Lung (tissue), 12 donors: ENCODE results near the gene SKP2. TPM values are rescaled to one million over a fixed set of nuclear protein-coding genes. Genes with fewer than 3 reads are reported as not detected.

Experiments
- ATAC-seq: fragments of 200-7000 bp; cut with Tn5 transposase; one replicate; pipeline ENCODE4 v1.9.1; 2020; ENCODE audit warnings: moderate number of reproducible peaks; ENCODE audit not compliant: insufficient read depth, low FRiP score
- DNase-seq, 3 donors: peaks; one replicate each; pipeline ENCODE4 v3.0.0-alpha.2; 2013 to 2017
- H3K27ac ChIP-seq, 2 donors: one replicate each; pipeline ENCODE4 v1.5.1; 2013; ENCODE audit warnings: mild to moderate bottlenecking in 2 of 2, moderate library complexity in 2 of 2, control low read depth in 1 of 2, inconsistent platforms in 1 of 2, low read depth in 1 of 2, low read length in 1 of 2
- H3K27me3 ChIP-seq, 3 donors: one replicate each; pipeline ENCODE4 v1.5.1; 2013; ENCODE audit warnings: low read length in 2 of 3; ENCODE audit not compliant: control insufficient read depth in 3 of 3, insufficient read depth in 3 of 3
- H3K36me3 ChIP-seq, 4 donors: one replicate each; pipeline ENCODE4 v1.5.1; 2013; ENCODE audit warnings: low read length in 4 of 4, mild to moderate bottlenecking in 1 of 4, moderate library complexity in 1 of 4; ENCODE audit not compliant: control insufficient read depth in 4 of 4, insufficient read depth in 4 of 4
- H3K4me1 ChIP-seq, 5 donors: one replicate each; pipeline ENCODE4 v1.5.1; 2013; ENCODE audit warnings: low read length in 5 of 5, mild to moderate bottlenecking in 2 of 5, moderate library complexity in 1 of 5; ENCODE audit not compliant: control insufficient read depth in 5 of 5, insufficient read depth in 5 of 5
- H3K4me3 ChIP-seq: one replicate; pipeline ENCODE4 v1.5.1; 2013; ENCODE audit warnings: mild to moderate bottlenecking, control low read depth, moderate library complexity
- H3K9ac ChIP-seq, 2 donors: one replicate each; pipeline ENCODE4 v1.5.1; 2013; ENCODE audit warnings: low read length in 2 of 2, control low read depth in 1 of 2; ENCODE audit not compliant: insufficient read depth in 1 of 2
- H3K9me3 ChIP-seq, 4 donors: one replicate each; pipeline ENCODE4 v1.5.1; 2013; ENCODE audit warnings: low read length in 3 of 4, mild to moderate bottlenecking in 1 of 4, moderate library complexity in 1 of 4; ENCODE audit not compliant: control insufficient read depth in 4 of 4, insufficient read depth in 3 of 4
- CTCF ChIP-seq: IDR thresholded peaks from 2 replicates; pipeline ENCODE4 v1.5.1; 2012; ENCODE audit warnings: mild to moderate bottlenecking; ENCODE audit errors: control extremely low read depth, extremely low read depth
- WGBS, 2 donors: extraction: QIAGEN DNeasy Blood & Tissue Kit; methylation state at CpG; one replicate each; pipeline ENCODE4 v1.1.7; 2013; 5-methylcytosine and 5-hydroxymethylcytosine counted together
- polyA plus RNA-seq, 2 donors: library from polyadenylated mRNA; stranded (reverse); fragments of 200-250 nt; gene quantifications; one replicate each; pipeline ENCODE4 v1.2.1, GENCODE V29; 2013
- total RNA-seq, 2 donors: library from RNA; depleted of rRNA in 1 of 2; stranded (reverse); fragments of >200 nt in 1 of 2; gene quantifications; one replicate each; pipeline ENCODE4 v1.2.1, GENCODE V29; 2014 to 2021
- donor health status: control.
- donor health status: control.
- donor health status: Bipolar disorder and iron deficiency.
- donor health status: healthy.
- donor health status: DM: yes; HTN: yes; CAD: no.

The SKP2 gene
- total and polyA plus RNA-seq, 4 donors = 4.8 to 30.6 (median 10.0) TPM

GRCh38 chr5:36145311-36145710, 6.6 kb upstream of the SKP2 start:
- peaks cover 0 to 3% (median 3%) of the 10 kb centered on the region in 4 donors for H3K36me3 ChIP-seq
- no peak overlapping the region for H3K4me3 ChIP-seq
- DNase-seq = no peak
- H3K9me3 ChIP-seq = no peaks in the 10 kb centered on the region
- ATAC-seq = no peak
- whole genome bisulfite sequencing, 2 donors = 94 to 97% methylated on average over 4 of the region's 4 CpGs
- H3K9ac ChIP-seq = no peak overlapping the region
- peaks cover 0 to 2% (median 0%) of the 10 kb centered on the region in 5 donors for H3K4me1 ChIP-seq
- H3K27ac ChIP-seq = no peak overlapping the region
- TF ChIP-seq CTCF = no peak
- H3K27me3 ChIP-seq = no peaks in the 10 kb centered on the region

- no peak for ATAC-seq
- H3K9me3 ChIP-seq = no peaks in the 10 kb centered on the region
- H3K4me3 ChIP-seq = no peak overlapping the region
- no peaks in the 10 kb centered on the region for H3K27me3 ChIP-seq
- WGBS, 2 donors = 79 to 80% methylated on average over 3 of the region's 3 CpGs
- H3K27ac ChIP-seq = no peak overlapping the region
- DNase-seq = no peak
- TF ChIP-seq CTCF = no peak
- no peak overlapping the region for H3K9ac ChIP-seq
- H3K4me1 ChIP-seq = peaks cover 0 to 9% (median 2%) of the 10 kb centered on the region in 5 donors
- peaks cover 0 to 3% (median under 1%) of the 10 kb centered on the region in 4 donors for H3K36me3 ChIP-seq
Observed at GRCh38 chr5:36146390-36146789, 5.5 kb upstream of the SKP2 start.

- Histone ChIP-seq H3K9ac (no peak overlapping the region), H3K27me3 (no peaks in the 10 kb centered on the region), H3K9me3 (no peaks in the 10 kb centered on the region), H3K4me1 (peaks cover 0 to 9% (median 3%) of the 10 kb centered on the region in 5 donors), H3K27ac (no peak overlapping the region), H3K36me3 (peaks cover 0 to 2% (median under 1%) of the 10 kb centered on the region in 4 donors), H3K4me3 (no peak overlapping the region)
- 92 to 96% methylated on average over 2 of the region's 2 CpGs for WGBS, 2 donors
- ATAC-seq (no peak), DNase-seq (no peak)
- TF ChIP-seq CTCF = no peak
Observed at GRCh38 chr5:36147681-36148080, 4.2 kb upstream of the SKP2 start.
